ENCODE data around the gene POLR3GL.

POLR3GL gene

DNA sequence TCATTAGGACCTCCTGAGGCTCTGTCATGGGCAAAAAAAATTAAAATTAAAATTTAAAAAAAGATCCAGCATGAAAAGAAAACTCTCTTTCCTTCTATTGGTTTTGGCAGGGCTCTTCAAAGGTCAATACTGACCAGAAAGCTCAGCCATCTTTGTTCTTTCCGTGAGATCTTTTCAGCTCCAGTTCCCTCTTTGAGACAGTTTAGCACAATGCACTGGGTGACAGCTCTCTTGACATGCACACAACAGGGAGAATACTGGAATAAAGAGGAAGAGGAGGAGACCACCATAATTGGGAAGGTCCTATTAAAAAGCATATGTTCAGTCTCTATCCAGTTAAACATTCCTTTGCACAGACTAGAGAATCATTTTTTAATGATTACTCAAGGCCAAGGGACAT lies 13.0 kb upstream of the POLR3GL start:
- FAIRE-seq: no peak

DNA sequence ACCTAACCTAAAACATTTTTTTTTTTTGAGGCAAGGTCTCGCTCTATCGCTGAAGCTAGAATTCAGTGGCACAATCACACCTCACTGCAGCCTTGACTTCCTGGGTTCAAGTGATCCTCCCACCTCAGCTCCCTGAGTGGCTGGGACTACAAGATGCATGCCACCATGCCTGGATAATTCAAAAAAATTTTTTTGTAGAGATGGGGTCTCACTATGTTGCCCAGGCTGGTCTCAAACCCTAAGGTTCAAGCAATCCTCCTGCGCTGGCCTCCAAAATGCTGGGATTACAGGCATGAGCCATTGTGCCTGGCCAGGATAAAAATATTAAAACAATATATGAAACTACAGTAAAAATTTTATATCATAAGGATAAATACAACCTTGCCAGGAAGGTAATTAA lies 11.6 kb upstream of the POLR3GL start:
- FAIRE-seq: no peak

DNA sequence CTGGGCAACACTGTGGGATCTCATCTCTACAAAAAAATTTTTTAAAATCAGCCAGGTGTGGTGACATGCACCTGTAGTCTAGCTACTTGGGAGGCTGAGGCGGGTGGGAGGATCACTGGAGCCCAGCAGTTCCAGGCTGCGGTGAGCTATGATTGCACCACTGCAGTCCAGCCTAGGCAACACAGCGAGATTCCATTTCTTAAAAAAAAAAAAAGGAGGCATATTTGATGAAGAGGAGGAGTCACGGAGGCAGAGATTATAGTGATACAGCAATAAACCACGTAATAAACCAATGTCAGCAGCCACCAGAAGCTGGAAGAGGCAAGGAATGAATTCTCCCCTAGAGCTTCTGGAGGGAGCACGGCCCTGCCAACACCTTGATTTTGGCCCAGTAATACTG lies 10.6 kb upstream of the POLR3GL start:
- FAIRE-seq: no peak

GRCh38 chr1:145955436-145955835 lies 9.1 kb upstream of the POLR3GL start:
- FAIRE-seq: no peak

- no peak for FAIRE-seq
Observed at GRCh38 chr1:145956361-145956760, 8.1 kb upstream of the POLR3GL start.

GRCh38 chr1:145956781-145957442 lies 7.6 kb upstream of the POLR3GL start:
- FAIRE-seq: no peak

- FAIRE-seq: no peak
Observed at GRCh38 chr1:145957443-145958319, 6.8 kb upstream of the POLR3GL start, which contains the start of gene LIX1L. LIX1L (minus strand) TSS chr1:145958017; CDS start chr1:145957927, 90 bp downstream.

- FAIRE-seq: no peak
Observed at GRCh38 chr1:145958734-145959133, 5.8 kb upstream of the POLR3GL start.

DNA sequence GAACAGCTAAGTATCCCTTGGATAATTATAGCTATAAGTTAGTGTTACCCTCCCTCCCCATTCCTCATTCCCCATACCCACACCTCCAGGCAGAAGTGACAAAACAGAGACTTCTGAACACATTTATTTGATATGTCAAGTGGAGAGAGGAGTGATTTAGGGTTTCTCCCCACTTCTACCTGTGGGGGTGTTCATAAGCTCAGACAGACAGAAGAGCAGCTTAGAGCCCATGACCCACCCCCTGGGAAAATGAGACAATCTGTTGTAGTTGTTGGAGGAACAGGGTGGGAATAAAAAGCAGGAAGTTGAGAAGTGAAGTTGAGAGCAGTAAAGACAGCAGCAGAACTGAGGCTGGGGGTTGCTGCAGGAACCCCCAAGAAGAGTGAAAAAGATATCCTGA lies 5.2 kb upstream of the POLR3GL start:
- no peak for FAIRE-seq

- no peak for FAIRE-seq
Observed at GRCh38 chr1:145959957-145960467, 4.5 kb upstream of the POLR3GL start.

DNA sequence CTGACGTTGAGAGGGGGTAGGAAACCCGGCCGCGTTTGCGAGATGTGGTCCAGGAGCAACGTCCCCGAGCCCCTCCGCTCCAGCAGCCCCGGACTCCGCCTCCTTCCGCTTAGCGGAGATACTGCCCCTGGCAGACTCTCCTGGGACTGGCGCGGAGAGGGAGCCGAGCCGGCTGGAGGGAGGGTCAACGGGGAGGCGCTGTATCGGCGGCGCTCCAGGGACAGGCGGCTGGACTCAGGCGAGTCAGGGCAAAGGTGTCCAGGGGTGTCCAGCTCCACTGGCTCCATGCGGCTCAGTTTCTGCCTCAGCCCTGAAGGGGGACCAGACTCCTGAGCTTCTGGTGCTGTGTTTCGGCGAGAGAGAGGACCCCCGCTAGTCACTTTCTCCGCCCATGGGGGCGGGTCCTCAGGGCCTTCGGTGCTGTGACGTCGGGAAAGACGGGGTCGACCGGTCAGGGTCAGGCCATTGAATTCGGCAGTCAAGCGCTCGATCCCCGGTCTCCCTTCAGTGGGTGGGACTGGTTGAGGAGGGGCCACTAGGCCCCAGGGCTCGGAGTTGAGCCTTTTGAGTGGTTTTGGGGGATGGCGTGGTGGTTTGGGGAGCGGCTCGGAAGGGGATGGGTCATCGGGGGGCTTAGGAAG lies 3.9 kb upstream of the POLR3GL start:
- FAIRE-seq: no peak

DNA sequence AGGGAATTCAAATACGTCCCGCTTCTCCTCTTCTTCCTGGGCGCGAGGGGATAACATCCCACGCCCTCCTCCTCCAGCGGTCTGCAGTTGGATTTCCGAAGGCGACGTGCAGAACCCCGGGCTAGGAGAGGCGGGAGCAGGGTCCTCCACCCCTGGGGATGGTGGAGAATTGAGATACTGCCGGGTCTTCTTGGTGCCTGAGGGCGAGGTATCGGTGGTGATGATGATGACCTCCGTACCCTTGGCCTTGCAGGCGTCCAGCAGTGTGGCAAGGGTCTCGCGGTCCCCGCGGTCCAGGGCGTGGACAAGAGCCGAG lies 3.4 kb upstream of the POLR3GL start:
- FAIRE-seq: no peak

GRCh38 chr1:145961425-145962156 lies 2.9 kb upstream of the POLR3GL start:
- no peak for FAIRE-seq

DNA sequence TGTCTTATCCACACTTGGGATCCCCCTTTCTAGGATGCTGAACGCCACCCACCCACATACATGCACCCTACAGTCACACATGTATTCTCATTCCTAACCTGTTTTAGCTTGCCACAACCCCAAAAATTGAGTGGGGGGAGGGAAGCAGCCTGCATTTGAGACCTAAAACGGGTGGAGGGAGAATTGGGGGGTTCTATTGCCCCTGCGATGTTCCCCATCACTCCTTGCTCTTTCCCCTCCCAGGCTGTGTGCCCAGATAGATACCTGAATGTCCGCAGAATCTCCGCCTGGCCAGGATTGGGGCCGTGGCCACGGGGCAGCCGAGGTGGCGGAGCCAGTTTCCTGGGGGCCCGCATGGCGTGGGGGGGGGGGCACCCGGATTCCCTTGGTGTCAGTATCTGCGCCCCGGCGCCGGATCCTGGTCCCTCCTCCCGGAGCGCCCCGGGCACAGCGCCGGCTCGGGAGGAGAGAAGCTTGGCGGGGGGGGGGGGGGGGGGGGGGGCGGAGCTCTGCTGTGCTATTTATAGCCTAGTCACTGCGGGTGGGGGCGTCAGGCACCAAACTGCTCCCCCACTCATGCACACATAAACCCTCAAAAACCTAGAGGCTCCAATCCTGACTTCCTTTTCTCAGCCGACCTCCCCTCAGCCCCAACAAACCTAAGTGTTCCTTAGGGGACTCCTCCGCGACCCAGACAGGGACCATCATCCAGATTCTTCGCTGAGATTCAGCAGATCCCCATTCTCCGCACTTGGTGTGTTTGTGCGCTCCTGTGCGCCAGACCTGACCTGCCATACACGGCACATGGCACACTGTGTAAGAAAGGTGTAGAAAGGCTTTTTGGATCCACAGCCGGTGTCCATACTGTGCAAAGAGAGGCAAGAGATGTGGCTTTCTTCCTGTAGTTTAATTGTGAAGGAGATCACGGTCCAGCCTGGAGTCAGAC lies 2.1 kb upstream of the POLR3GL start:
- no peak for FAIRE-seq

GRCh38 chr1:145963265-145964019 lies 1.0 kb upstream of the POLR3GL start:
- FAIRE-seq: no peak

DNA sequence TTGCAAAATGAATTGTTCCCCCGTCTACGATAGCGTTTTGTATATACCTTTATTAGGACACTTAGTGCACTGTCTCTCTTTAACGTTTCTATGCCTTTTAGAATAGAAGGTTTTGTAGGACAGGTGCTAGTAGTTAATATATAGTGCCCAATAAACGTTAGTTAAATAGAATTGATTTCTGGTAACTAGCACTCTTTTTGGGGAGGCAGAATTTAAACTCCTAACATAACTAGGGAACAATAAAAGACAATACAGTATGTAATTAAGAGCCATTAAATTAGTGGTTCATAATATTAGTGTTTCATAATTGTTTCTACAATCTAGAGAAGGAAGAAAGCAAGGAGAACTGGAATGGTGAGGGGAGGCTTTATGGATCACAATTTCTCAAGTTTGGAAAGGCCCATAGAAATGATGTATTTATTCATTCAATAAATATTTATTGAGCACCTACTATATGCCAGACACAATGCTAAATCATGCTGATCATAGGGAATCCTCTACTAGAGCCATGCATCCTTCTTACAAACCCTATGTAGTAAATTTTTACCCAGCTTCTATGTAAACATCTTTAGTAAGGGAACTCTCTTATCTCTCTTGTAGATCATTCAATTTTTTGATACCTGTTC lies 742 bp downstream of the POLR3GL start:
- FAIRE-seq: no peak

DNA sequence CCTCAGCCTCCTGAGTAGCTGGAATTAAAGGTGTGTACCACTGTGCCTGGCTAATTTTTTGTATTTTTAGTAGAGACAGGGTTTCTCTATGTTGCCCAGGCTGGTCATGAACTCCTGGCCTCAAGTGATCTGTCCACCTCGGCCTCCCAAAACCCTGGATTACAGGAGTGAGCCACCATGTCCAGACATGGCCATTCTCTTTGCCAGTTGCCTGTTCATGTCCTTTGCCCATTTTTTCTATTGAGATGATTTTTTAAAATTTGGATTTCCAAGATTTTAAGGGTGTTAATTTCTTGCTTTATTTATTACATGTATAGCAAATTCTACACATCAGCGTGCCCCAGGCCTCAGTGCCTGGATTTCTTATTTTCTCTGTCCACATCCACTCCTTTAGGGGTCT lies 2.8 kb downstream of the POLR3GL start:
- no peak for FAIRE-seq

- no peak for FAIRE-seq
Observed at GRCh38 chr1:145972580-145972979, 8.1 kb downstream of the POLR3GL start.

DNA sequence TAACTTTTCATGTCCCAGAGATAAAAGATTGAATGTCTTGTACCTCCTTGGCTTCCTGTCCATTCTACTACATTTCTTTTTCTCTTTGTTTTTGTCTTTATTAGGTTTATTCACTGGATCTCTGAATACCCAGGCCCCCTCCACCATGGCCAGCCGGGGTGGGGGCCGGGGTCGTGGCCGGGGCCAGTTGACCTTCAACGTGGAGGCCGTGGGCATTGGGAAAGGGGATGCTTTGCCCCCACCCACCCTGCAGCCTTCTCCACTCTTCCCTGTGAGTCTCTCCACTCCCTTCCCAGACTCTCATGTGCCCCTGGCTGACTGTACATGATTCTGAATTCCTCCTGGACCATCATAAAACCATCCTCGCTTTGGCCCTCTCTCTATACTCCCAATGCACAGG lies 10.2 kb downstream of the POLR3GL start:
- no peak for FAIRE-seq

- FAIRE-seq: no peak
Observed at GRCh38 chr1:145975216-145975615, 10.7 kb downstream of the POLR3GL start.
